PC-3 (cell line): Measurements from ENCODE around the gene VIM. TPM values are rescaled to one million over a fixed set of nuclear protein-coding genes. Genes with fewer than 3 reads are reported as not detected.

Experiments
- ATAC-seq: fragments of 200-7000 bp; cut with Tn5 transposase; 2 replicates; pipeline ENCODE4 v1.9.1; 2020; ENCODE audit warnings: mild to moderate bottlenecking, moderate library complexity
- BruUV-seq: library from RNA; stranded (reverse); fragments of 400-500 nt; replicated peaks from 2 replicates; lab custom pipeline; 2021; lab: Mats Ljungman, UMichigan
- CTCF ChIA-PET: fragments of 300-600 bp; sonication (Branson Sonifier 250); formaldehyde crosslinking; loops from one replicate; lab custom pipeline; 2022; ENCODE audit warnings: antibody characterized with exemption; lab: Charles Lee
- POLR2A ChIA-PET: fragments of 300-600 bp; sonication (Branson Sonifier 250); formaldehyde crosslinking; loops from one replicate; lab custom pipeline; 2022; ENCODE audit warnings: antibody characterized with exemption; ENCODE audit not compliant: unreplicated experiment; lab: Charles Lee
- DNase-seq: peaks from one replicate; pipeline ENCODE4 v3.0.0-alpha.2; 2015
- H2AFZ ChIP-seq: fragments of 300-600 bp; sonication (generic); 2 replicates; pipeline ENCODE4 v1.6.0; 2016; ENCODE audit warnings: antibody characterized with exemption, low read length
- H3F3A ChIP-seq: fragments of 300-600 bp; sonication (generic); one replicate; pipeline ENCODE4 v1.6.0; 2017; ENCODE audit warnings: antibody characterized with exemption, low read length, control low read depth, mild to moderate bottlenecking; ENCODE audit not compliant: unreplicated experiment
- H3K27ac ChIP-seq: fragments of 300-600 bp; sonication (generic); 2 replicates; pipeline ENCODE4 v1.5.1; 2016; ENCODE audit warnings: mild to moderate bottlenecking, low read length
- H3K27me3 ChIP-seq: fragments of 300-600 bp; sonication (generic); 2 replicates; pipeline ENCODE4 v1.6.1; 2016; ENCODE audit warnings: low read length, mixed read lengths
- H3K36me3 ChIP-seq: fragments of 300-600 bp; sonication (generic); 2 replicates; pipeline ENCODE4 v1.6.1; 2016; ENCODE audit warnings: low read depth, mixed run types, low read length, mixed read lengths
- H3K4me1 ChIP-seq: fragments of 300-600 bp; sonication (generic); 2 replicates; pipeline ENCODE4 v1.5.1; 2016; ENCODE audit warnings: low read length; ENCODE audit not compliant: insufficient read depth
- H3K4me2 ChIP-seq: fragments of 300-600 bp; sonication (generic); 2 replicates; pipeline ENCODE4 v1.6.0; 2016; ENCODE audit warnings: low read length
- H3K4me3 ChIP-seq: fragments of 300-600 bp; sonication (generic); 2 replicates; pipeline ENCODE4 v1.5.1; 2016; ENCODE audit warnings: mild to moderate bottlenecking, low read length, mixed read lengths
- H3K79me2 ChIP-seq: fragments of 300-600 bp; sonication (generic); 2 replicates; pipeline ENCODE4 v1.6.1; 2017; ENCODE audit warnings: low read length, mixed read lengths
- H3K9ac ChIP-seq: fragments of 300-600 bp; sonication (generic); 2 replicates; pipeline ENCODE4 v1.6.0; 2016; ENCODE audit warnings: mild to moderate bottlenecking, low read length
- H3K9me2 ChIP-seq: fragments of 300-600 bp; sonication (generic); replicated peaks from 2 replicates; pipeline ENCODE4 v1.6.1; 2016; ENCODE audit warnings: mixed run types, low read length, mixed read lengths
- H3K9me3 ChIP-seq: fragments of 300-600 bp; sonication (generic); 2 replicates; pipeline ENCODE4 v1.6.1; 2016; ENCODE audit warnings: low read length, mixed read lengths
- H4K20me1 ChIP-seq: fragments of 300-600 bp; sonication (generic); 2 replicates; pipeline ENCODE4 v1.6.1; 2016; ENCODE audit warnings: low read length, mixed read lengths
- CTCF ChIP-seq: fragments of 300-600 bp; sonication (generic); conservative IDR thresholded peaks from 2 replicates; pipeline ENCODE4 v1.5.1; 2017; ENCODE audit warnings: antibody characterized with exemption, low read depth, mild to moderate bottlenecking, low read length
- EZH2 ChIP-seq: fragments of 300-600 bp; sonication (generic); IDR thresholded peaks from one replicate; pipeline ENCODE4 v1.6.1; 2017; ENCODE audit warnings: antibody characterized with exemption, mild to moderate bottlenecking, low read length; ENCODE audit not compliant: unreplicated experiment
- EZH2phosphoT487 ChIP-seq: fragments of 300-600 bp; sonication (generic); IDR thresholded peaks from 2 replicates; pipeline ENCODE4 v1.6.1; 2018; ENCODE audit warnings: mild to moderate bottlenecking, antibody characterized with exemption, low read length, borderline replicate concordance
- intact Hi-C: fragments of 100-400 bp; cut with micrococcal nuclease; formaldehyde crosslinking; loops from 2 replicates; pipeline ENCODE4 v1.9.0; 2023
- total RNA-seq: library from RNA; depleted of rRNA; stranded (reverse); fragments of >200 nt; gene quantifications from 2 replicates; pipeline ENCODE4 v1.2.3, GENCODE V29; 2014

VIM gene
- total RNA-seq, 1 experiment from 2014 or later = 469 TPM

DNA sequence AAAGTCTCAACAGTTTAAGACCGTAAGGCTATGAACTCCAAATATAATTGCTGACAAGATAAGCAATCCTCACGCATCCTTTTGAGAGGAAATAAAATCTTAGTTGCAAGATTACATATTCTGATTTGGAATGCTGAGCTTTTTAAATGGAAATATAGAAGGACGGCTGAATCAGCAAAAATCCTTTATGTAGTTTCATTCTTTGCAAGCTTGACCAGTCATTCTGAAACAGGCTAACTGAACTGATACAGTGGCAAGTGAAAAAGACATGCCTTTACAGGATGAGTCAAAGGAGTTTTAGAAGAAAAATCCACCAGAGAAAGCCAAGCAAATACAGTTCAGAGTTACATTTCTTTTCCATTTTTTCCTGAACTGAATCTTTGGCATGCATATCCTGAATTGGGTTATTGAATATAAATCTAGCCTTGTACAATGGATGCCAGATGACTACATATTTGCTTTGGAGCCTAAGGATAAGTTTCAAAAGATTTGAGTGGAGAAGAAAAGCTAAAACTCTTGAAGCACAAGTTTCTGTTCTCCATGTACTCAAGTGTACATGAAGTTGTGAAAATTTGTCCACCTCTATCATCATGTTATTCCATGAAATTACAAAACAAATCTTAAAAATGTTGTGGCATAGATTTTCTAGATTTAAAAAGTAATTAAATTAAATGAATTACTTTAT is 4.4 kb downstream of the VIM start:
- intact Hi-C loops = no loop called here
- Histone ChIP-seq H2AFZ (no peak overlapping the region), H3K4me2 (peak overlapping the region; percentile 75; the same call in 1 of the 2 replicates), H3K4me1 (peaks cover 4% of the 10 kb centered on the region), H3K27ac (no peak overlapping the region), H3K4me3 (peak overlapping the region; percentile 87; the same call in 1 of the 2 replicates), H3K36me3 (peaks cover 21% of the 10 kb centered on the region), H3K79me2 (peaks cover 31% of the 10 kb centered on the region), H3K9me2 (no peaks in the 10 kb centered on the region), H3K9me3 (no peaks in the 10 kb centered on the region), H4K20me1 (peaks cover 16% of the 10 kb centered on the region), H3F3A (no peaks in the 10 kb centered on the region), H3K9ac (peak overlapping the region; percentile 90; the same call in 1 of the 2 replicates), H3K27me3 (no peaks in the 10 kb centered on the region)
- ChIA-PET CTCF (no interaction called here), POLR2A (no interaction called here)
- no TSS peak for BruUV-seq
- TF ChIP-seq EZH2 (no peak), EZH2phosphoT487 (no peak), CTCF (no peak)
- ATAC-seq (no peak), DNase-seq (no peak)

- Histone ChIP-seq H3K27ac (no peak overlapping the region), H3K9ac (no peak overlapping the region), H3K9me3 (no peaks in the 10 kb centered on the region), H3K27me3 (no peaks in the 10 kb centered on the region), H2AFZ (no peak overlapping the region), H3K4me2 (no peak overlapping the region), H3K36me3 (peaks cover 21% of the 10 kb centered on the region), H3K4me3 (no peak overlapping the region), H4K20me1 (peaks cover 16% of the 10 kb centered on the region), H3K79me2 (peaks cover 31% of the 10 kb centered on the region), H3K9me2 (no peaks in the 10 kb centered on the region), H3F3A (no peaks in the 10 kb centered on the region), H3K4me1 (no peaks in the 10 kb centered on the region)
- DNase-seq (no peak), ATAC-seq (no peak)
- TF ChIP-seq EZH2phosphoT487 = no peak
- no peak for TF ChIP-seq EZH2
- no peak for TF ChIP-seq CTCF
- POLR2A ChIA-PET = no interaction called here
- no TSS peak for BruUV-seq
- CTCF ChIA-PET = no interaction called here
- intact Hi-C loops = no loop called here
These were observed 5.4 kb downstream of the VIM start for GRCh38 chr10:17233286-17233991.

- H4K20me1 ChIP-seq = peaks cover 16% of the 10 kb centered on the region
- H2AFZ ChIP-seq = no peak overlapping the region
- H3K36me3 ChIP-seq = peaks cover 21% of the 10 kb centered on the region
- POLR2A ChIA-PET = no interaction called here
- H3K79me2 ChIP-seq = peaks cover 28% of the 10 kb centered on the region
- H3F3A ChIP-seq = no peaks in the 10 kb centered on the region
- no peak for DNase-seq
- H3K4me3 ChIP-seq = no peak overlapping the region
- H3K4me1 ChIP-seq = 0 out of 2 replicates have a peak, but pooled peaks cover 3% of the 10 kb centered on the region
- H3K9me3 ChIP-seq = no peaks in the 10 kb centered on the region
- no peak overlapping the region for H3K9ac ChIP-seq
- TF ChIP-seq CTCF (no peak), EZH2phosphoT487 (no peak), EZH2 (no peak)
- CTCF ChIA-PET = no interaction called here
- no peak overlapping the region for H3K4me2 ChIP-seq
- no peak for ATAC-seq
- no peaks in the 10 kb centered on the region for H3K9me2 ChIP-seq
- BruUV-seq = no TSS peak
- H3K27me3 ChIP-seq = no peaks in the 10 kb centered on the region
- intact Hi-C loops = no loop called here
- no peak overlapping the region for H3K27ac ChIP-seq
These were observed 6.4 kb downstream of the VIM start for GRCh38 chr10:17234431-17234945.
